ENCODE results near the gene OR10A3.

The OR10A3 gene

GRCh38 chr11:7893796-7894195, 47.7 kb downstream of the OR10A3 start:
- no peak for DNase-seq (ENCODE audit: low read depth in 1 of 2, low spot score in 1 of 2)

GRCh38 chr11:7892840-7893254, 48.7 kb downstream of the OR10A3 start:
- no peak for DNase-seq (ENCODE audit: low read depth in 1 of 2, low spot score in 1 of 2)

GRCh38 chr11:7892059-7892699, 49.3 kb downstream of the OR10A3 start:
- DNase-seq (ENCODE audit: low read depth in 1 of 2, low spot score in 1 of 2): no peak

- DNase-seq (ENCODE audit: low read depth in 1 of 2, low spot score in 1 of 2): no peak
Observed at GRCh38 chr11:7890417-7891172, 50.9 kb downstream of the OR10A3 start.

- no peak for DNase-seq (ENCODE audit: low read depth in 1 of 2, low spot score in 1 of 2)
Observed at GRCh38 chr11:7889985-7890384, 51.5 kb downstream of the OR10A3 start.

All from activated T-helper 1 cell treated with anti-CD3 and anti-CD28 coated beads, Interleukin-2, amount 50 U/mL, for 16 hours (primary cell).